Neutrophil (primary cell): Measurements from ENCODE around the gene KHSRP.

Source experiments
- H3K27ac ChIP-seq: fragments of 200-600 bp; sonication (generic); 2 replicates; pipeline ENCODE4 v1.5.1; 2016; ENCODE audit warnings: mild to moderate bottlenecking, moderate library complexity
- H3K27me3 ChIP-seq: fragments of 200-600 bp; sonication (generic); 2 replicates; pipeline ENCODE4 v1.6.0; 2016; ENCODE audit warnings: mild to moderate bottlenecking
- H3K36me3 ChIP-seq: fragments of 200-600 bp; sonication (generic); 2 replicates; pipeline ENCODE4 v1.5.1; 2017
- H3K4me1 ChIP-seq, 2 experiments: fragments of 200-600 bp in 1 of 2; sonication (generic) in 1 of 2; 1 replicate in 1 of 2; 2 replicates in 1 of 2; pipeline versions ENCODE4 v1.5.1 to v1.6.1; 2013 to 2016; ENCODE audit warnings: low read depth in 1 of 2, low read length in 1 of 2, mild to moderate bottlenecking in 1 of 2, moderate library complexity in 1 of 2; ENCODE audit not compliant: control insufficient read depth in 1 of 2, insufficient read depth in 1 of 2
- H3K4me3 ChIP-seq, 2 experiments: fragments of 200-600 bp in 1 of 2; sonication (generic) in 1 of 2; 1 replicate in 1 of 2; 2 replicates in 1 of 2; pipeline ENCODE4 v1.5.1; 2013 to 2016; ENCODE audit warnings: low read depth in 1 of 2, low read length in 1 of 2, mild to moderate bottlenecking in 1 of 2, moderate library complexity in 1 of 2
- H3K9me3 ChIP-seq: fragments of 200-600 bp; sonication (generic); 2 replicates; pipeline ENCODE4 v1.5.1; 2016
- TF ChIP-seq, protein P1 (sequence below): fragments of 200-600 bp; sonication (generic); IDR thresholded peaks from 2 replicates; pipeline ENCODE4 v1.5.1; 2016; ENCODE audit warnings: antibody characterized with exemption

KHSRP gene

GRCh38 chr19:6413721-6414643 is 10.6 kb downstream of the KHSRP start:
- Histone ChIP-seq H3K27ac (no peak overlapping the region), H3K4me3 (no peak overlapping the region), H3K27me3 (no peaks in the 10 kb centered on the region), H3K36me3 (peaks cover 53% of the 10 kb centered on the region), H3K9me3 (no peaks in the 10 kb centered on the region), H3K4me1 (no peaks in the 10 kb centered on the region)
- TF ChIP-seq, protein P1, sequence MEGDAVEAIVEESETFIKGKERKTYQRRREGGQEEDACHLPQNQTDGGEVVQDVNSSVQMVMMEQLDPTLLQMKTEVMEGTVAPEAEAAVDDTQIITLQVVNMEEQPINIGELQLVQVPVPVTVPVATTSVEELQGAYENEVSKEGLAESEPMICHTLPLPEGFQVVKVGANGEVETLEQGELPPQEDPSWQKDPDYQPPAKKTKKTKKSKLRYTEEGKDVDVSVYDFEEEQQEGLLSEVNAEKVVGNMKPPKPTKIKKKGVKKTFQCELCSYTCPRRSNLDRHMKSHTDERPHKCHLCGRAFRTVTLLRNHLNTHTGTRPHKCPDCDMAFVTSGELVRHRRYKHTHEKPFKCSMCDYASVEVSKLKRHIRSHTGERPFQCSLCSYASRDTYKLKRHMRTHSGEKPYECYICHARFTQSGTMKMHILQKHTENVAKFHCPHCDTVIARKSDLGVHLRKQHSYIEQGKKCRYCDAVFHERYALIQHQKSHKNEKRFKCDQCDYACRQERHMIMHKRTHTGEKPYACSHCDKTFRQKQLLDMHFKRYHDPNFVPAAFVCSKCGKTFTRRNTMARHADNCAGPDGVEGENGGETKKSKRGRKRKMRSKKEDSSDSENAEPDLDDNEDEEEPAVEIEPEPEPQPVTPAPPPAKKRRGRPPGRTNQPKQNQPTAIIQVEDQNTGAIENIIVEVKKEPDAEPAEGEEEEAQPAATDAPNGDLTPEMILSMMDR = no peak

GRCh38 chr19:6413291-6413690 is 11.3 kb downstream of the KHSRP start:
- no peaks in the 10 kb centered on the region for H3K27me3 ChIP-seq
- H3K36me3 ChIP-seq = peaks cover 46% of the 10 kb centered on the region
- no peaks in the 10 kb centered on the region for H3K9me3 ChIP-seq
- TF ChIP-seq, protein P1 = no peak
- H3K4me3 ChIP-seq = no peak overlapping the region
- no peaks in the 10 kb centered on the region for H3K4me1 ChIP-seq
- no peak overlapping the region for H3K27ac ChIP-seq

GRCh38 chr19:6412447-6413091 is 12.0 kb downstream of the KHSRP start:
- no peak overlapping the region for H3K27ac ChIP-seq
- no peaks in the 10 kb centered on the region for H3K4me1 ChIP-seq
- H3K4me3 ChIP-seq = no peak overlapping the region
- peaks cover 39% of the 10 kb centered on the region for H3K36me3 ChIP-seq
- no peaks in the 10 kb centered on the region for H3K9me3 ChIP-seq
- H3K27me3 ChIP-seq = no peaks in the 10 kb centered on the region
- TF ChIP-seq, protein P1 = no peak

DNA sequence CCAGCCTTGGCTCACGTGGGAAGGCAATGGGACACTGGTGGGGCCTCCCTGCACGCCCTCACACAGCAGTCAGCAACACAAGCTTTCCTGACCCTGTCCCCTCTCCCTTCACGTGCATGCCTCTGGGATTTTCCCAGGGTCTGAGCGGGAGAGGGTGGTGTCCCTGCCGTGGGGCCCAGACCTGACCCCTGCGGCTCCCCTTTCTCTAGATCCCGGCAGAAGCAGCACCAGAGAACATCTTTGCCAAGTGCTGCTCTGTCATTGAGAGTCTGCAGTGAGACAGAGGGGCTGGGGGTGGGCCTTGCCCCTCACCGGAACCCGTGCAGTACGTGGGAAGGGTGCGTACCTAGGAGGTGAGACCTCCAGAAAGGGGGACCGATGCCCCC is 12.6 kb downstream of the KHSRP start:
- peaks cover 33% of the 10 kb centered on the region for H3K36me3 ChIP-seq
- H3K9me3 ChIP-seq = no peaks in the 10 kb centered on the region
- TF ChIP-seq, protein P1 = no peak
- H3K27me3 ChIP-seq = no peaks in the 10 kb centered on the region
- H3K4me1 ChIP-seq = no peaks in the 10 kb centered on the region
- no peak overlapping the region for H3K27ac ChIP-seq
- H3K4me3 ChIP-seq = no peak overlapping the region

- H3K4me1 ChIP-seq = no peaks in the 10 kb centered on the region
- TF ChIP-seq, protein P1 = no peak
- peaks cover 6% of the 10 kb centered on the region for H3K36me3 ChIP-seq
- no peaks in the 10 kb centered on the region for H3K27me3 ChIP-seq
- H3K27ac ChIP-seq = no peak overlapping the region
- H3K9me3 ChIP-seq = no peaks in the 10 kb centered on the region
- H3K4me3 ChIP-seq = no peak overlapping the region
Observed at GRCh38 chr19:6409346-6409745, 15.3 kb downstream of the KHSRP start.
